SK-N-SH treated with all-trans-retinoic acid at 6 μM for 48 hours (cell line): Measurements from ENCODE around the gene IMPG2.

Source experiments
- ARNTL ChIP-seq: fragments of 450-650 bp; formaldehyde crosslinking; IDR thresholded peaks from 2 replicates; pipeline ENCODE4 v1.5.0; 2020; ENCODE audit warnings: low read depth, mild to moderate bottlenecking, moderate library complexity, borderline replicate concordance
- CSDC2 ChIP-seq: fragments of 250-450 bp; sonication (Bioruptor Pico); IDR thresholded peaks from 2 replicates; pipeline ENCODE4 v1.5.0; 2020; ENCODE audit warnings: mild to moderate bottlenecking, moderate library complexity
- CSRNP3 ChIP-seq: fragments of 250-450 bp; sonication (Bioruptor Pico); IDR thresholded peaks from 2 replicates; pipeline ENCODE4 v1.5.1; 2021; ENCODE audit warnings: mild to moderate bottlenecking, moderate library complexity
- ESRRG ChIP-seq: fragments of 250-450 bp; sonication (Bioruptor Pico); IDR thresholded peaks from 2 replicates; pipeline ENCODE4 v1.6.1; 2021; ENCODE audit warnings: mild to moderate bottlenecking
- GLIS3 ChIP-seq: fragments of 250-450 bp; sonication (Bioruptor Pico); IDR thresholded peaks from 2 replicates; pipeline ENCODE4 v1.5.0; 2020; ENCODE audit warnings: mild to moderate bottlenecking, moderate library complexity
- PATZ1 ChIP-seq: fragments of 250-450 bp; sonication (Bioruptor Pico); IDR thresholded peaks from 2 replicates; pipeline ENCODE4 v1.8.0; 2020; ENCODE audit warnings: mild to moderate bottlenecking, moderate library complexity, borderline replicate concordance
- RARB ChIP-seq: fragments of 250-450 bp; sonication (Bioruptor Pico); IDR thresholded peaks from 2 replicates; pipeline ENCODE4 v1.8.0; 2021; ENCODE audit warnings: mild to moderate bottlenecking, moderate library complexity
- ZC3H10 ChIP-seq: fragments of 250-450 bp; sonication (Bioruptor Pico); IDR thresholded peaks from 2 replicates; pipeline ENCODE4 v1.5.1; 2021; ENCODE audit warnings: mild to moderate bottlenecking, moderate library complexity
- ZFP3 ChIP-seq: fragments of 250-450 bp; sonication (Bioruptor Pico); IDR thresholded peaks from 2 replicates; pipeline ENCODE4 v1.5.0; 2020; ENCODE audit warnings: mild to moderate bottlenecking, moderate library complexity
- ZFP30 ChIP-seq: fragments of 450-650 bp; formaldehyde crosslinking; IDR thresholded peaks from 2 replicates; pipeline ENCODE4 v1.5.0; 2022; ENCODE audit warnings: mild to moderate bottlenecking, moderate library complexity
- ZNF565 ChIP-seq: fragments of 450-650 bp; formaldehyde crosslinking; conservative IDR thresholded peaks from 2 replicates; pipeline ENCODE4 v1.5.0; 2020; ENCODE audit warnings: low read depth, mild to moderate bottlenecking, moderate library complexity
- ZNF70 ChIP-seq: fragments of 450-650 bp; formaldehyde crosslinking; IDR thresholded peaks from 2 replicates; pipeline ENCODE4 v1.5.0; 2020; ENCODE audit warnings: mild to moderate bottlenecking, moderate library complexity
- TF ChIP-seq, protein P1 (sequence below): fragments of 250-450 bp; sonication (Bioruptor Pico); IDR thresholded peaks from 2 replicates; pipeline ENCODE4 v1.5.1; 2020; ENCODE audit warnings: low read depth, mild to moderate bottlenecking, moderate library complexity
- TF ChIP-seq, protein P2 (sequence below): fragments of 250-450 bp; sonication (Bioruptor Pico); IDR thresholded peaks from 2 replicates; pipeline ENCODE4 v1.5.0; 2020; ENCODE audit warnings: mild to moderate bottlenecking, moderate library complexity

DNA sequence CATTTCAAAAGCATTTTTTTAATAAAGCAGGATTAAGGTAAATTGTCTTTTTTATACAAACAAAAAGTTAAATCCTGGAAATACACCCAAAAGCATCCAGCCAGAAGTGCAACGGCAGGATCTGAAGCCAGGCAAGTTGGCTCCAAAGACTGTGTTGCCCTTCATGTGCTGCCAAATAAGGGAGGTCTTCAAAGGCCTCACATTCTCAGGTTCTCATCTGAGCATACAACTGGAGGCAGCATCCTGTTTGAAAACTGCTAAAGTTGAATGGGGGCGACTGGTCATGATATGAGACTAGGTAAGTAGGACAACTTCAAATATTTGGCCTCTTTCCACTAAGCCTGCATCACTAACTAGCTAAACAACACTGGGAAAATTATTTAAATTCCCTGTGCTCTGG lies 52.2 kb downstream of the IMPG2 start:
- TF ChIP-seq ARNTL (CRISPR knock-in tag) (no peak), ZNF565 (CRISPR knock-in tag) (no peak), RARB (CRISPR knock-in tag) (no peak), CSDC2 (no peak), ZFP3 (no peak), PATZ1 (CRISPR knock-in tag) (no peak), CSRNP3 (CRISPR knock-in tag) (no peak), ZFP30 (CRISPR knock-in tag) (no peak), ZC3H10 (CRISPR knock-in tag) (no peak), ZNF70 (CRISPR knock-in tag) (no peak), ESRRG (CRISPR knock-in tag) (no peak), GLIS3 (CRISPR knock-in tag) (no peak)
- TF ChIP-seq, protein P1, sequence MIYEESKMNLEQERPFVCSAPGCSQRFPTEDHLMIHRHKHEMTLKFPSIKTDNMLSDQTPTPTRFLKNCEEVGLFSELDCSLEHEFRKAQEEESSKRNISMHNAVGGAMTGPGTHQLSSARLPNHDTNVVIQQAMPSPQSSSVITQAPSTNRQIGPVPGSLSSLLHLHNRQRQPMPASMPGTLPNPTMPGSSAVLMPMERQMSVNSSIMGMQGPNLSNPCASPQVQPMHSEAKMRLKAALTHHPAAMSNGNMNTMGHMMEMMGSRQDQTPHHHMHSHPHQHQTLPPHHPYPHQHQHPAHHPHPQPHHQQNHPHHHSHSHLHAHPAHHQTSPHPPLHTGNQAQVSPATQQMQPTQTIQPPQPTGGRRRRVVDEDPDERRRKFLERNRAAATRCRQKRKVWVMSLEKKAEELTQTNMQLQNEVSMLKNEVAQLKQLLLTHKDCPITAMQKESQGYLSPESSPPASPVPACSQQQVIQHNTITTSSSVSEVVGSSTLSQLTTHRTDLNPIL (CRISPR knock-in tag): no peak
- TF ChIP-seq, protein P2, sequence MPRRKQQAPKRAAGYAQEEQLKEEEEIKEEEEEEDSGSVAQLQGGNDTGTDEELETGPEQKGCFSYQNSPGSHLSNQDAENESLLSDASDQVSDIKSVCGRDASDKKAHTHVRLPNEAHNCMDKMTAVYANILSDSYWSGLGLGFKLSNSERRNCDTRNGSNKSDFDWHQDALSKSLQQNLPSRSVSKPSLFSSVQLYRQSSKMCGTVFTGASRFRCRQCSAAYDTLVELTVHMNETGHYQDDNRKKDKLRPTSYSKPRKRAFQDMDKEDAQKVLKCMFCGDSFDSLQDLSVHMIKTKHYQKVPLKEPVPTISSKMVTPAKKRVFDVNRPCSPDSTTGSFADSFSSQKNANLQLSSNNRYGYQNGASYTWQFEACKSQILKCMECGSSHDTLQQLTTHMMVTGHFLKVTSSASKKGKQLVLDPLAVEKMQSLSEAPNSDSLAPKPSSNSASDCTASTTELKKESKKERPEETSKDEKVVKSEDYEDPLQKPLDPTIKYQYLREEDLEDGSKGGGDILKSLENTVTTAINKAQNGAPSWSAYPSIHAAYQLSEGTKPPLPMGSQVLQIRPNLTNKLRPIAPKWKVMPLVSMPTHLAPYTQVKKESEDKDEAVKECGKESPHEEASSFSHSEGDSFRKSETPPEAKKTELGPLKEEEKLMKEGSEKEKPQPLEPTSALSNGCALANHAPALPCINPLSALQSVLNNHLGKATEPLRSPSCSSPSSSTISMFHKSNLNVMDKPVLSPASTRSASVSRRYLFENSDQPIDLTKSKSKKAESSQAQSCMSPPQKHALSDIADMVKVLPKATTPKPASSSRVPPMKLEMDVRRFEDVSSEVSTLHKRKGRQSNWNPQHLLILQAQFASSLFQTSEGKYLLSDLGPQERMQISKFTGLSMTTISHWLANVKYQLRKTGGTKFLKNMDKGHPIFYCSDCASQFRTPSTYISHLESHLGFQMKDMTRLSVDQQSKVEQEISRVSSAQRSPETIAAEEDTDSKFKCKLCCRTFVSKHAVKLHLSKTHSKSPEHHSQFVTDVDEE (CRISPR knock-in tag): no peak
